Dermis microvascular lymphatic vessel endothelial cell (primary cell): ENCODE measurements around the gene ATXN3L. TPM values are rescaled to one million over a fixed set of nuclear protein-coding genes. Genes with fewer than 3 reads are reported as not detected.

Experiments used
- DNase-seq, 2 donors: peaks; one replicate each; pipeline versions ENCODE4 v3.0.0 to v3.0.0-alpha.2; 2010; ENCODE audit warnings: low read depth in 2 of 2
- total RNA-seq: library from RNA; depleted of rRNA; stranded (reverse); fragments of >200 nt; gene quantifications from 2 replicates; pipeline ENCODE4 v1.2.1, GENCODE V29; 2014

ATXN3L gene
- total RNA-seq, 1 donor from 2014 or later = not detected

DNA sequence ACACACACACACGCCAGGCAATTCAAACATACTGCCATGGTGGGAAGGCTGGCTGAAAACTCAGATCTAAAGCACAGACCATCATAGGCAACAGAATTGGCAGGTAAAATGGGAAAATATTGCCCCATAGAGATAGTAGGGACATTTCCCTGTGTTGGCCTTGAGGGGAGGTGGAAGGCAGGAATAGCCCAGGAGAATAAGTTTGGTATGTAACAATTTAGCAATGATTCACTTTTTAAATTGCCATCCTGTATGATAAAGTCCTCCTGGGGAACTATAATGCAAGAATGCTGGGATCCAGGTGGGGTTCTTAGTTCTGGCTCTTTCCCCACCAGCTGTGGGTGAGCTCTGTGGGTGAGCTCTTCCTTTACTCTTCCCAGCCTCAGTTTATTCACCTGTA, 51.0 kb downstream of the ATXN3L start:
- DNase-seq = no peak

Other genes starting within 250 kb of the ATXN3L start
- not detected in 2 replicates for gene EGFL6, start 249.5 kb upstream of the ATXN3L start, total RNA-seq